ENCODE results near the gene KCTD1.
"Not testable (repeated sequence)": the region's sequence is repeated elsewhere in the genome, so short reads cannot be mapped to it uniquely, and the experiment has no call there.

KCTD1 gene

GRCh38 chr18:26454616-26455015 is 93.7 kb downstream of the KCTD1 start:
- FAIRE-seq, result no peak

DNA sequence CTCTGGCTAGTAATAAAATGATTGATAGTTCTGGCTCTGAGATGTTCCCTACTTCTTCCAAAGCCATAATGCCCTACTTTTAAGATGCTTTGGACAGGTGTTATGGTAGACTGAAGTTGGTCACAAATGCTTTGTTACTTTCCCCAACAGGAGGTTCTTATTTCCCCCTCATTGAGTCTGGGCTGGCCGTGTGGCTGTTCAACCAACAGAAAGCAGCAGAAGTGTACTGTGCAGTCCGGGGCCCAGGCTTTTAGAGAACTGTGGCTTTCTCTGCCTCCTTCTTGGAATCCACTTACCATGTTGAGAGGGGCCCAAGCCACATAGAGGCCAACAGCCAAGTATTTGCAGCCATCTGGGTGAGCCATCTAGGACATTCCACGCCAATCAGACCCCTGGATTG is 94.2 kb downstream of the KCTD1 start:
- no peak for FAIRE-seq

DNA sequence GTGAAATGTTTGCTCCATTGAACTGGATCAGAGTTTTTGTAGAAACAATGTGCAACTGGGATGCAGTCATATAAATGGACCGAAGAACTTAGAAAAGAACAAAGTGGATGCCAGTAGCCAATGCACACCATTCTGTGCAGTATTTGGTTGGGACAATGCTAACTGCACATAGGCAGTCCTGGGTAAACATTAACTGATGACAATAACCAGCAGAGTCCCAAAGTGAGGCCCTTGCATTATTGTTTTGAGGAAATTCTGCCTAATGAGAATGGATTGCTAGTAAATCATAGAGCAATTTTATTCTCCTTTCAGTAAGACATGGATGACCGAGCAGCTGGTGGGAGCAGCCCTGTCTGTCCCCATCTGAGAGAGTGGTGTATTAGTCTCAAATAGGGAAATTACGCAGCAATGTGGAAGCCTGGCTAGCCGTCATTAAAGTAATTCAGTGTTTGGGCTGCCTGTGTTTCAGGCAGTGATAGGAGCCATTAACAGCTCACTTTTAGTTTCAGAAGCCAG is 94.9 kb downstream of the KCTD1 start:
- no peak for FAIRE-seq

- no peak for FAIRE-seq
Measured at GRCh38 chr18:26450989-26451682, 97.2 kb downstream of the KCTD1 start.

DNA sequence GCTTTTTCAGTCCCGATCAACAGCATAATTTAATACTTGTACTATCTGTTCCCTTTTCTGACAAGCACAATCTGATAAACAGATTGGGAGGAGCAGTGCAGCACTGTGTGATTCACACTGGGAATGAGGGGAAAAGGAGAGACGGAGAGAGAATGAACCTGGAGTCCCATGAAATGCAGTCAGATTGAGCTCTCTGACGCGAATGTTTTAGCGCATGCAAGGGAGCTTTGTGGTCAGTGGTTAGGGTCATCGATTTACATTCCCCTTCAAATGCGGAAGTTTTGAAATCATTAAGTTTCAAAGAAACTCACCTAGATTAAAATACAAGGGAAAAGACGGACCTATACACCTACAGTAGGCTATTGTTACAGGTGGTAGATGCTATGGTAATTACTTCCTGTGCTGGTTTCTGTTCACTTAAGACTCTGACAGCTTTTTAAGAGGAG is 99.6 kb downstream of the KCTD1 start:
- FAIRE-seq, result no peak

DNA sequence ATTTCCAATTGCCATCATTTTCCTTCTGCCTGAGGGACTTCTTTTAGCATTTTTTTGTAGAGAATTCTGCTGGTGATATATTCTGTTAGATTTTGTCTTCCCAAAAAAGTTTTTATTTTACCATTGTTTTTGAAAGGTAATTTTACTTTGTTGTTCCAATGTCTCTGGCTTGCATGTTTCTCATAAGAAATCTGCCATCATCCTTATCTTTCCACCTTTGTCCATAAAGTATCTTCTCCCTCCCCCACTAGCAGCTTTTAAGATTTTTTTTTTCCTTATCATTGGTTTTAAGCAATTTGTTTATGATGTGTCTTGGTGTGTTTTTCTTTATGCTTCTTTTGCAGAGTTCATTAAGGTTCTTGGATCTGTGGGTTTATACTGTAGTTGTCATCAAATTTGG is 104.5 kb downstream of the KCTD1 start:
- no peak for FAIRE-seq

DNA sequence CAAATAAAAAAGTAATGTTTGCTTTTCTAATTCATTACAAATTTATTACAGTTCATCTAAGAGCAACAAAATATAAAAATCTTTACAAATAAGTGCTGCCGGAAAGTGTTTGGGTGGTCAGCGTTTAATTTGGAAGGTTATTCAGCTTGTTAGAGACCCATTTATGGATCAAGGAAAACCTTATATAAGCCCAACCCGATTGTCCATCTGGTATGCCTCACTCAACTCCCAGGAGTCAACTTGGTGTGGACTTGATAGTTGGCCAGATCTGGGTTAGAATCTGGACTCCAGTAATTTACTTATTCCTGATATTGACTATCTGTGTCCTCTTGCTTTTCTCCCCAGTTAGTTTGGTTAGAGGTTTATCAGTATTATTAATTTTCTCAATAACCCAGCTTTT is 106.2 kb downstream of the KCTD1 start:
- FAIRE-seq, result no peak

GRCh38 chr18:26440644-26441043 is 107.7 kb downstream of the KCTD1 start:
- FAIRE-seq, result no peak

DNA sequence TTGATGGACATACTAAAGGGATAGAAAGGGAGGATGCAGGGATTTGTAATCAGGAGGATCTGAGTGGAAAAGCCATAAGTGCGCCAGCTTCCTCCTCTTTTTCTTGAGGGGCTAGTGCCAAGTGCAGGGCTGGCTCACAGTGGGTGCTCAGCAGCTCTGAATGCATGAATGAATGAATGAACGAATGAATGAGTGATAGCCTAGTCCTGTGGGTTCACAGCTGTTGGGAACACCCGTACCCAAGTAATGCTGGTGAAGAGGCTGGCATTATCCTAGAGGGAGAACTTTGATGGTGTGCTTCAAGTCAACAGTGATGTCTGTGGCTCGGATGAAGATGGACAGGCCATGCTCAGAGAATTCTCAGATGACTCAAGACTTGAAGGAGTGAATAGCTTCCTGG is 108.8 kb downstream of the KCTD1 start:
- FAIRE-seq, result no peak

- FAIRE-seq, result no peak
Measured at GRCh38 chr18:26438980-26439379, 109.4 kb downstream of the KCTD1 start.

- FAIRE-seq, result not testable (repeated sequence)
Measured at GRCh38 chr18:26437634-26438033, 110.7 kb downstream of the KCTD1 start.

DNA sequence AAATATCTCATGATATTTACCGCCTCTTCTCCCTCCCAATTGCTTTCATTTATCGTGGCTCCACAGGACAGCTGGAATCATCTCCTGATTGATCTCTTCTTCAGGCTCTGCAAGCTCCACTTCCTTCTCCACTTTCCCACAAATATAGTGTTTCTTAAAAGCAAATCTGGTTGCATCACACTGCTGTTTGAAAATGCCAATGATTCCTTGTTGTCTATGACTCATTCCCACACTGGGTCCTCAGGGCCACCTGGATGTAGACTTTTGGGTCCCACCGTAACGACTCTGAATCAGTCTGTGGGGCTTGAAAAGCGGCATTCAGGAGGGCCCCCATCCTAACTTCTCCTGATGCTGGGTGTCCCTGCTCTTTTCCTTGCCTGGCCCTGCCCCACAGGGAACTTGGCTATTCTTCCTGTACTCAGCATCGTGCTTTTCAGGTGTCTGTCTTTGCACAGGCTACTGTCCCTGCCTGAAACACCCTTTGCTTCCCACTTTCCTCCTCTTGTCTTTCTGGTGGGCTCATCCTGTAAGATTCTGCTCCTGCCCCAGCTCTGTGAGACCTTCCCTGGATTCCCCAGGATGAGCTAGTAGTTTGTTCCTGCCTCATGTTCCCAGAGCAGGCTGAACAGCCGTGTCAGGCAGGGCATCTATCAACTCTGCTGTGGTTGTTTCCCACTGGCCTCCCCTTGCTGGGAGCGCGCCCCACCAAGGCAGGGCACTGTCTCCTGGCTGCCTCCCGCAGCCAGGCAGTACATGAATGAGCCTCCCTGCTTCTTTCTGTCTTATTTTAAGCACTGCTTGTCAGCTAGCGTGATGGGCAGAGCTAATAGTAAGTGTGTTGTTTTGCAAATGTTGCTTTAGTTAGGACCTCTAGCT is 111.9 kb downstream of the KCTD1 start:
- no peak for FAIRE-seq

- FAIRE-seq, result no peak
Measured at GRCh38 chr18:26435415-26436095, 112.8 kb downstream of the KCTD1 start.

DNA sequence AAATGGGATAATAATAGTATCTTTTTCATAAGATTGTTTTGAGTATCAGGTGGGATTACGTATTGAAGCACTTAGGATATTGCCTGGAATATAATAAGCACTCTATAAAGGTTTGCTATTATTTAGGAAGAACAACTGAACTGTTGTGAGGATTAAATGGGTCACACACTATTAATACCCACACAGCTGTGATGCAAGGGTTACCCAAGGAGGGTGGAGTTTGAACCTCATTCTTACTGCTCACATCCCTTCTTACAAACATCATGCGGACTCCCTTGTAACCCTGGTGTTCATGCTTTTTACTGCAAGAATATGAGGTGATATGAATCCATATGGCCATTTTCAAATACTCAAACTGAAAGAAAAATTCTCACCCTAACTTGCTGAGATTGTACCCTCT is 113.5 kb downstream of the KCTD1 start:
- FAIRE-seq, result no peak

DNA sequence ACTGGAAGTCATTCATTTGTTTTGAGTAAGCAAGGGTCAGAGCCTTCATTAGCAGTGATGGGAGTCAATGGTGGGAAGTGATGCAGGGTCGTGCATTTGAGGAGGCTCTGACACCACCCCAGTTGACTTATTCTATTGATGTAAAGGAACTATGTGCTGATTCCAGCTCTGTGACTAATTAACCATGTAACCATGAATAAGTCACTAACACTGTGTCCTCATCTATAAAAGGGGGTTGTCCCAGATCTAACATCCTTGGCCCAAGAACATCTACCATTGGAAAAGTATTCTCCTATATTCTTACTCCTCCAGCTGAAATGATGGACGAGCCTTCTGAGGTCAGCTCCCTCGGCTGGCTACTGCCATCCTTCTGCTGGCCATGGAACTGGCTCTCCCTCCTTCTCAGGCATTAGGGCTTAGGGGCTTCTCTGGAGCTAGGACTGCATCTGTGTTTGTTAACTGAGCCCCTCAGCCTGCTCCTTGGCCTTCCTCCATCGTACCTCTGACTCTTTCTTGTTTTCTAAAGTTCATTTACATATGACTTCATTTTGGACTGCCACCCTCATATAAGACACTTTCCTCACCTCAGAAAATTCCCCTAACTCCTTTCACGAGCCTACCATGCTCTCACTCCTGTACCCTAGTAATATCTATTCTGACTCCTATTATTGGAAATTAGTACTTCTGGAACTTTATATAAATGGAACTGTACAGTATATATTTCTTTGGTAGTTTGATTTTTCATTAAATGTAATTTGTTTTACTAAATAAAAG is 115.5 kb downstream of the KCTD1 start:
- FAIRE-seq, result no peak

DNA sequence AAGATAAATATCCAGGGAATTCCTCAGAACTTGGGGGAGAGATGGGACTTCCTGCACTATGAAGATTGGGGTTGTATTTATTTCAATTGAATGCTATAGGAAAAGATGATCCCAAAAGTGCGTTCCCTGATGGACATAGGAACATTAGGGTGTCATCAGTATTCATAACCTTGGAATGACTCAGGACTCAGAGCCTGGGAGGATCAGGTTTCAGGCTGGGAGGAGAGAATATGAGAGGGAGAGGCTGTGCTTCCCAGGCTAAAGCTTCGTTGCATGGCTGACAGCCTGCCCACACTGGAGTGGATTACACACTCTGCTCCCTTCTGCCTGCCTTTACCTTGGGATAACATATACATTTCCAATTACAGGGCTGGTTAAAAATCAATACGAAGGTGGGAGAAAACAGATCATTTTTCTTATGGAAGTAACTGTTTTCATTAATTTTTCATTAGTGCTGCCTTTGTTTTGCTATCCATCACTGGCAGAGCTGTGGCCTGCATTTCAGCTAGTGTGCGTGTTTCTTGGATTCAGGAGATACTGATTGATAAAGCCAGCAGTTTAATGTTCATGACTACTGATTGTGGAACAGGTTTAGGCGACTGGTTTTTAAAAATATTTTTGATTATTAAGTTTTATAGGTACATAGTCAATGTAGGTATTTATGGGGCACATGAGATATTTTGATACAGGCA is 118.7 kb downstream of the KCTD1 start:
- FAIRE-seq, result no peak

- FAIRE-seq, result no peak
Measured at GRCh38 chr18:26425148-26425531, 123.2 kb downstream of the KCTD1 start.

- no peak for FAIRE-seq
Measured at GRCh38 chr18:26424428-26425147, 123.8 kb downstream of the KCTD1 start.

DNA sequence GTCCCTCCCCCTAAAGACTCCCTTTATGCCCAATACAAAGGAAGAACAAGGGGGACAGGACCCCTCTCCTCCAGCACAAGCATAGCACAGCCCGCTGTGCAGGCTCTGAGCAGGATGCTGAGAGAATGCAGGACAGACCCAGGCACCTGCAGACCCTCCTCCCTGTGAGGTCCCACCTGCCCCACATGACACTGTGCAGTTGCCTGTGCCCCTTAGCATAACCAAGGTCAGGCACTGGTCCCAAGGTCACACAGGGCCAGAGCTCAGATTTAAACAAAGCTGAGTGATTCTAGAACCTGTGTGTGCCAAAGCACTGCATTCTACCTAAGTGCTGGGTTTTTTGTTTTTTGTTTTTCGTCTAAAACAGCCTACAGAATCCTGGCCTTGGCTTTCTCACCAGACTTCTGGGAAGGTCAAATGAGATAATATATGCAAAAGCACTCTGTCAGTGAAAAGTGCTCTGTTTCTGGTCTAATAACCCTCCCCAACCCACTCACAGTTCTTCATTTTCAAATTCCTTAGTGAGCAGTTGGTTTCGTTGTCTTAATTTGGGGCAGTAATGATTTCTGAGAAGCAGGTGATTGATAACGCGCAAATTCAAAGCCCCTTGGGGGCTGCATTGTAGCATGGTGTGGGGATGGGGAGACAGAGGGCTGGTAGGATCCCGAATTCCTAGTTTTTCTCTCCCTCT is 125.7 kb downstream of the KCTD1 start:
- FAIRE-seq, result no peak

DNA sequence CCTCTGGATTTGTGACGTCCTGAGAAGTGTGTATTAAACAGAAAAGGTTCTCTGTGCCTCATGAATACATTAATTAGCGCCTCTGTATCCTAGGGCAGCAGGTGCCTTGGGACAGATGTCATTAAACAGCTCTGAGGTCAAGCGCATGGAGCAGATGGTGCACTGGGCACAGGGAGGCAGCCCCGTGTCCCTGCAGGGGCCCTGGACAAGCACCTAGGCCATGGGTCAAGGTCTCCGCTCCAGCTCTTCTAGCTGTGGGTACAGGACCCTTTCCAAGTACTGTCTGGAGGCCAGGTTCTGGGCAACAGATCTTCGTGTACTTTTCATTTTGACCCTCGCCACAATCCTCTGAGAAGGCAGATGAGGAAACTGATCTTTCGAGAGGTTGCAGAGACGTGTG is 126.4 kb downstream of the KCTD1 start:
- FAIRE-seq, result no peak

- no peak for FAIRE-seq
Measured at GRCh38 chr18:26421503-26421902, 126.8 kb downstream of the KCTD1 start.

All from colon (tissue), 2 donors.